ENCODE results near the gene MAD1L1. TPM values are rescaled to one million over a fixed set of nuclear protein-coding genes. Genes with fewer than 3 reads are reported as not detected.

MAD1L1 gene
- total RNA-seq, 1 experiment from 2014 or later = 38.5 TPM

DNA sequence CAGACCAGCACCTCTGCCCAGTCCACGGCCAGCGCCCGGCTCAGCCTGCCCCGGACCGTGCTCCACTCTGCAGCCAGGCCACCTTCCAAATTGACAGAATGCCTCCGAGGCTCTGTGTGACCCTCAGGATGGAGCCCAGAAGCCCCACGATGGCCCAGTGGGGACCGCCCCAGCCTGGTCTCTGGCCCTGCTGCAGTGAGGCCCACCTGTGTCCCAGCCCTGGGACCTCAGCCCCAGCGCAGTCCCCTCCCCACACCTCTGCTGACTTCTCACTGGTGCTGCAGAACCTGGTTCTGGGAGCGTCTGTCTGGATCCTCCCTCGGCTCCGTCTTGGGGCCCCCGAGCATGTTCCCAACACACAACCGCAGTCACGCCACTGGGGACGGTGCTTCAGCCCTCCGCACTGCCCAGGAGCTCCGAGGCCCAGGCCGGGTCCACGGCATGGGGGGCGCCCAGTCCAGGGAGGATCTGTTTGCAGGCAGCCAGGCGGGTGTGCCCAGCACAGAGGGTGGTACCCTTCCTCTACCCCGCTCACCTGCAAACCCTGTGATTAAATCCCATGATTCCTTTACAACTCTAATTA is 314.6 kb downstream of the MAD1L1 start (continued):
- TF ChIP-seq TCF7L2 (IDR thresholded peaks at IDR 0.05; ENCODE audit: borderline replicate concordance, extremely low read depth, insufficient read depth, insufficient read length) (no peak), FOSL1 (IDR thresholded peaks at IDR 0.05; ENCODE audit: low read depth) (no peak)
- TF ChIP-seq, protein P1, sequence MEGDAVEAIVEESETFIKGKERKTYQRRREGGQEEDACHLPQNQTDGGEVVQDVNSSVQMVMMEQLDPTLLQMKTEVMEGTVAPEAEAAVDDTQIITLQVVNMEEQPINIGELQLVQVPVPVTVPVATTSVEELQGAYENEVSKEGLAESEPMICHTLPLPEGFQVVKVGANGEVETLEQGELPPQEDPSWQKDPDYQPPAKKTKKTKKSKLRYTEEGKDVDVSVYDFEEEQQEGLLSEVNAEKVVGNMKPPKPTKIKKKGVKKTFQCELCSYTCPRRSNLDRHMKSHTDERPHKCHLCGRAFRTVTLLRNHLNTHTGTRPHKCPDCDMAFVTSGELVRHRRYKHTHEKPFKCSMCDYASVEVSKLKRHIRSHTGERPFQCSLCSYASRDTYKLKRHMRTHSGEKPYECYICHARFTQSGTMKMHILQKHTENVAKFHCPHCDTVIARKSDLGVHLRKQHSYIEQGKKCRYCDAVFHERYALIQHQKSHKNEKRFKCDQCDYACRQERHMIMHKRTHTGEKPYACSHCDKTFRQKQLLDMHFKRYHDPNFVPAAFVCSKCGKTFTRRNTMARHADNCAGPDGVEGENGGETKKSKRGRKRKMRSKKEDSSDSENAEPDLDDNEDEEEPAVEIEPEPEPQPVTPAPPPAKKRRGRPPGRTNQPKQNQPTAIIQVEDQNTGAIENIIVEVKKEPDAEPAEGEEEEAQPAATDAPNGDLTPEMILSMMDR (IDR thresholded peaks at IDR 0.05 in 2 of 3, conservative IDR thresholded peaks at IDR 0.05 in 1 of 3; ENCODE audit: borderline replicate concordance in 1 of 3, insufficient read depth in 1 of 3, low read depth in 2 of 3, low read length in 2 of 3) = no peak

DNA sequence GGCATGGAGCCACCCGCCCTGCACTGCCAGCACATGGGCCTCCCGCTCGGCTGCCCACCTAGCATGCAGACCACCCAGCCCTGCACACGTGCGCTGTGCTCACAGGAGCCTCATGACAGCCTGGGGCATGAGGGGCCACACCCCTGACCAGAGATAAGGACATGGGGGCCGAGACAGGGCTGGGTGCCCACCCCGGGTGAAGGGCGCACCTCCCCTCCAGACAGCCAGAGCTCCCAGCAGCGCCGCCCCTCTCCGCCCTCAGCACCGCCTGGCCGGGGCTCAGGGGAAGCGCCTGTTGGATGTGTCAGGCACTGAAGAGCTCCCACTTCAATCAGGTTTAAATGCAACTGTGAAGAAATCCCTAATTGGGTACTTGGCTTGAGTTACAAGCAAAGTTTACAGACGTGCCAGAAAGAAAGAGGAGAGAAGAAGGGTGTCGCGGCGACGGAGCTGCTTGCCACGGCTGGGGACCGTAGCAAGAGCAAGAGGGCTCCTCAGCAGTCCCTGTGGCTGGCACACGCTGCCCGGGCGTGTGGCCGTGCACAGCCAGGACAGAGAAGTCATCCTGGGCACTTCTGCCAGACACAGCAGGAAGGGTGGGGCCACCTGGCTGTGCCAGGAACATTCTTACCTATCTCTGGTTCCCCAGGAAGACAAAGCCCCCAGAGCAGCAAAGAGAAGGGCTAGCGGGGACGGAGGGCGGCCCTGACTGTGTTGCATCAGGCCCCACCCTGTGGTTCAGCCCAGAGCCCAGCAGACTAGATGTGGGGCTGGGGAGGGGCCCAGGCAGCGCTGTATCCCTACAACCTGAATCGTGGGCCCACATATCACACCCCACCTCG is 315.3 kb downstream of the MAD1L1 start:
- TF ChIP-seq EGR1 (IDR thresholded peaks at IDR 0.05; ENCODE audit: low read depth) = no peak
- TF ChIP-seq POLR2A (IDR thresholded peaks at IDR 0.05; ENCODE audit: borderline replicate concordance, extremely low read depth, insufficient read depth, insufficient read length) = no peak
- TF ChIP-seq ZFX (IDR thresholded peaks at IDR 0.05) = no peak
- no peak for TF ChIP-seq TCF7L2 (IDR thresholded peaks at IDR 0.05; ENCODE audit: borderline replicate concordance, extremely low read depth, insufficient read depth, insufficient read length)
- no peak for TF ChIP-seq SRF (IDR thresholded peaks at IDR 0.05; ENCODE audit: low read depth)
- TF ChIP-seq, protein P2, sequence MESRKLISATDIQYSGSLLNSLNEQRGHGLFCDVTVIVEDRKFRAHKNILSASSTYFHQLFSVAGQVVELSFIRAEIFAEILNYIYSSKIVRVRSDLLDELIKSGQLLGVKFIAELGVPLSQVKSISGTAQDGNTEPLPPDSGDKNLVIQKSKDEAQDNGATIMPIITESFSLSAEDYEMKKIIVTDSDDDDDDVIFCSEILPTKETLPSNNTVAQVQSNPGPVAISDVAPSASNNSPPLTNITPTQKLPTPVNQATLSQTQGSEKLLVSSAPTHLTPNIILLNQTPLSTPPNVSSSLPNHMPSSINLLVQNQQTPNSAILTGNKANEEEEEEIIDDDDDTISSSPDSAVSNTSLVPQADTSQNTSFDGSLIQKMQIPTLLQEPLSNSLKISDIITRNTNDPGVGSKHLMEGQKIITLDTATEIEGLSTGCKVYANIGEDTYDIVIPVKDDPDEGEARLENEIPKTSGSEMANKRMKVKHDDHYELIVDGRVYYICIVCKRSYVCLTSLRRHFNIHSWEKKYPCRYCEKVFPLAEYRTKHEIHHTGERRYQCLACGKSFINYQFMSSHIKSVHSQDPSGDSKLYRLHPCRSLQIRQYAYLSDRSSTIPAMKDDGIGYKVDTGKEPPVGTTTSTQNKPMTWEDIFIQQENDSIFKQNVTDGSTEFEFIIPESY (IDR thresholded peaks at IDR 0.05; ENCODE audit: extremely low read depth, insufficient replicate concordance, low read length) = no peak
- TF ChIP-seq CEBPB (IDR thresholded peaks at IDR 0.05; ENCODE audit: low read depth) = no peak
- TF ChIP-seq EZH2 (IDR thresholded peaks at IDR 0.05) = no peak
- TF ChIP-seq, protein P3, sequence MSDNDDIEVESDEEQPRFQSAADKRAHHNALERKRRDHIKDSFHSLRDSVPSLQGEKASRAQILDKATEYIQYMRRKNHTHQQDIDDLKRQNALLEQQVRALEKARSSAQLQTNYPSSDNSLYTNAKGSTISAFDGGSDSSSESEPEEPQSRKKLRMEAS (IDR thresholded peaks at IDR 0.05) = no peak
- TF ChIP-seq, protein P1 (IDR thresholded peaks at IDR 0.05 in 2 of 3, conservative IDR thresholded peaks at IDR 0.05 in 1 of 3; ENCODE audit: borderline replicate concordance in 1 of 3, insufficient read depth in 1 of 3, low read depth in 2 of 3, low read length in 2 of 3) = no peak
- TF ChIP-seq ZNF274 (IDR thresholded peaks at IDR 0.05; ENCODE audit: low read depth, low read length) = no peak
- no peak for TF ChIP-seq SIN3A (IDR thresholded peaks at IDR 0.05; ENCODE audit: low read depth)
- TF ChIP-seq YY1 (IDR thresholded peaks at IDR 0.05; ENCODE audit: extremely low read depth, insufficient replicate concordance, low read depth, low read length) = no peak
- TF ChIP-seq, protein P4, sequence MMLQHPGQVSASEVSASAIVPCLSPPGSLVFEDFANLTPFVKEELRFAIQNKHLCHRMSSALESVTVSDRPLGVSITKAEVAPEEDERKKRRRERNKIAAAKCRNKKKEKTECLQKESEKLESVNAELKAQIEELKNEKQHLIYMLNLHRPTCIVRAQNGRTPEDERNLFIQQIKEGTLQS (IDR thresholded peaks at IDR 0.05) = no peak
- TF ChIP-seq JUND (IDR thresholded peaks at IDR 0.05) = no peak
- Histone ChIP-seq H3K9me2 (ENCODE audit: insufficient read depth) (no peaks in the 10 kb centered on the region), H3K27me3 (ENCODE audit: insufficient read depth, low read length) (no peaks in the 10 kb centered on the region), H3K79me2 (ENCODE audit: insufficient read depth, low read length) (no peaks in the 10 kb centered on the region), H3K4me2 (ENCODE audit: low read length) (no peak overlapping the region), H3K9ac (ENCODE audit: low read length) (no peak overlapping the region), H3K4me3 (replicated peaks in 1 of 2; ENCODE audit: low read depth in 1 of 2, low read length in 2 of 2) (no peak overlapping the region), H2AFZ (ENCODE audit: low read depth, low read length, poor library complexity, severe bottlenecking) (no peak overlapping the region), H4K20me1 (ENCODE audit: insufficient read depth) (no peaks in the 10 kb centered on the region), H3K4me1 (ENCODE audit: control insufficient read depth in 1 of 2, insufficient read depth in 2 of 2, low read length in 2 of 2) (no peaks in the 10 kb centered on the region), H3K9me3 (ENCODE audit: control insufficient read depth in 1 of 2, insufficient read depth in 1 of 2, low read depth in 1 of 2, low read length in 2 of 2) (no peaks in the 10 kb centered on the region), H3K27ac (ENCODE audit: low read depth, low read length) (no peak overlapping the region), H3K36me3 (ENCODE audit: control insufficient read depth in 1 of 2, insufficient read depth in 2 of 2, low read length in 2 of 2) (no peaks in the 10 kb centered on the region)
- ATAC-seq (no peak), DNase-seq (ENCODE audit: low read depth, low spot score) (no peak)
- RAD21 ChIA-PET (ENCODE audit: low non-redundant PET in 1 of 2, low total read pairs in 2 of 2, uncharacterized antibody in 2 of 2, unreplicated experiment in 2 of 2) = no interaction called here
- no TSS peak for BruUV-seq (replicated peaks)
- CTCF ChIA-PET = no interaction called here
- POLR2A ChIA-PET = no interaction called here
- intact Hi-C loops (cut with micrococcal nuclease) = no loop called here
